Right renal pelvis (tissue), 4 donors: ENCODE results near the gene PTPN13. TPM values are rescaled to one million over a fixed set of nuclear protein-coding genes. Genes with fewer than 3 reads are reported as not detected.

ENCODE experiments used
- DNase-seq, 4 donors: peaks; one replicate each; pipeline ENCODE4 v3.0.0-alpha.2; 2013; ENCODE audit warnings: low read depth in 4 of 4, low spot score in 3 of 4, missing footprints in 1 of 4
- polyA plus RNA-seq, 4 donors: library from polyadenylated mRNA; unstranded; fragments of 120-200 nt; gene quantifications; one replicate each; pipeline ENCODE4 v1.2.1, GENCODE V29; 2013; ENCODE audit not compliant: insufficient read length in 4 of 4

PTPN13 gene, protein sequence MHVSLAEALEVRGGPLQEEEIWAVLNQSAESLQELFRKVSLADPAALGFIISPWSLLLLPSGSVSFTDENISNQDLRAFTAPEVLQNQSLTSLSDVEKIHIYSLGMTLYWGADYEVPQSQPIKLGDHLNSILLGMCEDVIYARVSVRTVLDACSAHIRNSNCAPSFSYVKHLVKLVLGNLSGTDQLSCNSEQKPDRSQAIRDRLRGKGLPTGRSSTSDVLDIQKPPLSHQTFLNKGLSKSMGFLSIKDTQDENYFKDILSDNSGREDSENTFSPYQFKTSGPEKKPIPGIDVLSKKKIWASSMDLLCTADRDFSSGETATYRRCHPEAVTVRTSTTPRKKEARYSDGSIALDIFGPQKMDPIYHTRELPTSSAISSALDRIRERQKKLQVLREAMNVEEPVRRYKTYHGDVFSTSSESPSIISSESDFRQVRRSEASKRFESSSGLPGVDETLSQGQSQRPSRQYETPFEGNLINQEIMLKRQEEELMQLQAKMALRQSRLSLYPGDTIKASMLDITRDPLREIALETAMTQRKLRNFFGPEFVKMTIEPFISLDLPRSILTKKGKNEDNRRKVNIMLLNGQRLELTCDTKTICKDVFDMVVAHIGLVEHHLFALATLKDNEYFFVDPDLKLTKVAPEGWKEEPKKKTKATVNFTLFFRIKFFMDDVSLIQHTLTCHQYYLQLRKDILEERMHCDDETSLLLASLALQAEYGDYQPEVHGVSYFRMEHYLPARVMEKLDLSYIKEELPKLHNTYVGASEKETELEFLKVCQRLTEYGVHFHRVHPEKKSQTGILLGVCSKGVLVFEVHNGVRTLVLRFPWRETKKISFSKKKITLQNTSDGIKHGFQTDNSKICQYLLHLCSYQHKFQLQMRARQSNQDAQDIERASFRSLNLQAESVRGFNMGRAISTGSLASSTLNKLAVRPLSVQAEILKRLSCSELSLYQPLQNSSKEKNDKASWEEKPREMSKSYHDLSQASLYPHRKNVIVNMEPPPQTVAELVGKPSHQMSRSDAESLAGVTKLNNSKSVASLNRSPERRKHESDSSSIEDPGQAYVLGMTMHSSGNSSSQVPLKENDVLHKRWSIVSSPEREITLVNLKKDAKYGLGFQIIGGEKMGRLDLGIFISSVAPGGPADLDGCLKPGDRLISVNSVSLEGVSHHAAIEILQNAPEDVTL (N-terminal part only)
- polyA plus RNA-seq = 100 to 1,000 TPM; 115 to 151 (median 139) TPM

- peak; percentile 93 to 98 (median 96) for DNase-seq
These were observed at the start of gene PTPN13 for GRCh38 chr4:86593688-86594558. PTPN13 (plus strand) TSS chr4:86594315; CDS start chr4:86635257, 40,942 bp downstream.

DNA sequence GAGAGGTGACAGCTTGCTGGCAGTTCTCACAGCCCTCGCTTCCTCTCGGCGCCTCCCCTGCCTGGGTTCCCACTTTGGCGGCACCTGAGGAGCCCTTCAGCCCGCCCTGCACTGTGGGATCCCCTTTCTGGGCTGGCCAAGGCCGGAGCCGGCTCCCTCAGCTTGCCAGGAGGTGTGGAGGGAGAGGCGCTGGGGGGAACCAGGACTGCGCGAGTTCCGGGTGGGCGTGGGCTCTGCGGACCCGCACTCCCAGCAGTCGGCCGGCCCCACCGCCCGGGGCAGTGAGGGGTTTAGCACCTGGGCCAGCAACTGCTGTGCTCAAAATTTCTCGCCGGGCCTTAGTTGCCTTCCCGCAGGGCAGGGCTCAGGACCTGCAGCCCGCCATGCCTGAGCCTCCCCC is 47.0 kb upstream of the PTPN13 start:
- no peak for DNase-seq

- no peak for DNase-seq
These were observed 44.8 kb upstream of the PTPN13 start for GRCh38 chr4:86549163-86549788.

GRCh38 chr4:86551387-86551786 is 42.7 kb upstream of the PTPN13 start:
- DNase-seq = no peak

DNA sequence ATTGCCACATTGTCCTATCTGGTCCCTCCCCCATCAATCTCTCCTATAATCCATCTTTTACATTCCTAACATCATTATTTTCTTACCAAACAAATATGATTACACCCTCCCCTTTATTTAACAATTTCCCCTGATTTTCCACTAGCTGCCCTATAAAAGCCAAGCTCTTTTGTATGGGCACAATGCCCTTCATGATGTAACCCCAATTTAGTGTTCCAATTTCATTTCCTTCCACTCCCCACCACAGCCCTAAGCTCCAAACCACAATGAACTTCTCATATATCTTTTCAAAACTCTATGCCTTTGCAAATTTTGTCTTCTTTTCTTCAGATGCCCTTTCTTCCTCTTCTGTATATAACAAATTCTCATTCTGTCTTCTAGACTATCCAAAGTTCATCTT is 39.5 kb upstream of the PTPN13 start:
- DNase-seq = no peak

- DNase-seq = no peak
These were observed 37.2 kb upstream of the PTPN13 start for GRCh38 chr4:86556791-86557415.

DNA sequence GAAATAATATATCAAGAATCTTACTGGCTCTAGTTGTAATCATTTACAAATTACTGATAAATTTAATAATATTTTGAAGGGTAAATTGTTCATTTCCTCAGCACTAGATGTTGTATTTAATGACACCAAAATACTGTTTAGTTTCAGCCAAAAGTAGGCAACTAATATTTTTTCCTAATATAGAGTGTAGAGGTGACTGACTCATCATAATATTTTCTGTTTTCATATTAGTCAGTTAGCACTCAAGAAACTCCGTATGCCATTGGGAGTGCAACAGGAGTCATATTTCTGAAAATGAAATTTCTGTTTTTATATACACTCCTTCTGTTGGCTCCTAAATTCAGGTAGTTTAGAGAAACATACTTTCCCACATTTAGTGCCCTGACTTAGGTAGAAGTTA is 36.6 kb upstream of the PTPN13 start:
- DNase-seq = no peak

DNA sequence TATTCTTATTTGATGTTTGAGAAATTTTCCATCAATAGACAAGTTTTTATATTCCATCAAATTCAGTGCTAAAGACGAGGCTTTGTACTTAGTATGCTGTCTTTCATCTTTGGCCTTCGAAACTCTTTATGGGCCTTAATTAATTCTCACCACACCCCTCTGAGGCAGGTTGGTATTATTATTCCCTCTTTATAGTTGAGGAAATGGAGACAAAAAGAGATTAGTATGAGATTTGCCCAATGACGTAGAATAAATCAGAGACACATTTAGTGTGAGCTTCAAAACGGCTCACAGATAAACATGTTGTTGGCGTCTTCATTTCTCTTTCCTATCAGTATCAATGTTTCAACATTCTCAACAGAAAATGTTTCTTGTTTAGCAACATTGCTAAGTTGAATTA is 35.9 kb upstream of the PTPN13 start:
- no peak for DNase-seq

DNA sequence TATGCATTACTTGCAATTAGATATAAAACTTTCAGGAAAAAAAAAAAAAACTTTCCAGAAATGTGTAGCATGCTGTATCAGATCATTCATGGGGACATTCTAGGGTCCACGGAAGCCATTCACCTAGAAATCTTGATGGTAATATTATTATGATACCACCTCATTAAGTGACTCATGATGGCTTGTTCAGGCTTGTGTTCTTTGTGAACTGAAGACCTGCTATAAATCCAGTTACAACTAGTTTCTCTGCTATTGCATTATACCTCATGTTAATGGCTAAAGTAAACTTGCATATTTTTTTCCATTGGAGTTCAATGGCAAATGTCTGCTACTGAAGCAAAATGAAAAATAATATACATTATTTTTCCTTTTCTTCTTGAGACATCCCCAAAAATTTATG is 35.3 kb upstream of the PTPN13 start:
- DNase-seq = no peak

GRCh38 chr4:86560447-86560846 is 33.7 kb upstream of the PTPN13 start:
- no peak for DNase-seq

DNA sequence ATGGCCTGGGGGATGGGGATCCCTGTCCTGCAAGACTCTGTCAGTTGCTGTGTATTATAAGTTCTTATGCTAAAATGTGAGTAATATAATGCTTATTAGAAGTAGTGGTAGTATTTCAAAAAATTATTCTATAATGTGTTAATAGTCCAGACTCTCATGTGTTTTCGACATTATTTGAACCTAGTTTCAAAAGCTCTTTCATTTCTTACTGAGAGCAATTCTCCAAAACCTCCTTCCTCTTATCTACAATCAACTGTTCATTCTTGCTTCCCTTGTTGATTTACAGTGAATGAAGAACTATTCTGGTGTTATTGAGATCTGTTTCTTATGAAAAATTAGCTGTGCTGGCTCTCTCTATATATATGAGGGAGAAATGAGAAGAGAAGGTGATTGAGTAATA is 32.9 kb upstream of the PTPN13 start:
- DNase-seq = no peak

DNA sequence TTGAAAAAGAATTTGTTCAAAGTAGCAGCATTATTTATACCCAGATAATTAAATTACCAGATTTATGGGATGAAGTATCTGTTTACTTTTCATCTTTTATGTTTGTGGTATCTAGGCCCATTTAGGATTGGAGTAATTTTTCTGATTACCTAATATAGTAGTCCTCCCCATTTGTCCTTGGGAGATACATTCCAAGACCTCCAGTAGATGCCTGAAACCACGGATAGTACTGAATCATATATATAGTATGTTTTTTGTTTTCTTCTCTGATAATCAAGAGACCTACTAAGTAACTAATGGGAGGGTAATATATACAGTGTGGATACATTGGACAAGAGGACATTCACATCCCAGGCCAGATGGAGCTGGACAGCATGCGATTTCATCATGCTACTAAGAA is 30.7 kb upstream of the PTPN13 start:
- no peak for DNase-seq

- DNase-seq = no peak
These were observed 29.3 kb upstream of the PTPN13 start for GRCh38 chr4:86564795-86565194.

DNA sequence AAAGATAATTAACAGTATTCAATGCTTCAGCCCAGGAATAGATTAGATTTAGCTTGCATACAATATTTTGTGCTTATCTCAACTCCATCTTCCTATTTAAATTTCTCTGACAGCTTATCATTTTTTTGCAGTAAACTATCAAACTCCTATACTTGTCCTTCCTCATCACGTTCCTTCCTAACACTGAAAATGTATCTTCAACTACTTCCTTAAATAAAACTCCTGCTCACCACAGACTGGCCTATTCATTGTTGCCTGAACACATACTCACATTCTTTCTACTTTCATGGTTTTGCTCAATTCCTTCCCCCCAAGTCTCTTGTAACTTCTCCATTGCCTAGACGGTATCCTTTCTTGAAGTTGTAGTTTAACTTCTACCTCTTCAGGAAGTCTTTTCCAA is 28.5 kb upstream of the PTPN13 start:
- DNase-seq = no peak

GRCh38 chr4:86569103-86569870 is 24.8 kb upstream of the PTPN13 start:
- no peak for DNase-seq

- no peak for DNase-seq
These were observed 14.2 kb upstream of the PTPN13 start for GRCh38 chr4:86579941-86580340.

GRCh38 chr4:86582410-86582809 is 11.7 kb upstream of the PTPN13 start:
- peak in 1 of 4 donors; percentile 52 for DNase-seq

- DNase-seq = no peak
These were observed 7.9 kb upstream of the PTPN13 start for GRCh38 chr4:86586160-86586572.
